ENCODE results near the gene RBPJ. TPM values are rescaled to one million over a fixed set of nuclear protein-coding genes. Genes with fewer than 3 reads are reported as not detected.

RBPJ gene
- total RNA-seq, 1 donor from 2014 or later = 83.5 TPM

GRCh38 chr4:26458157-26458561, 137.3 kb downstream of the RBPJ start:
- DNase-seq (ENCODE audit: low spot score in 2 of 2, unreplicated experiment in 2 of 2) = no peak
- Mint-ChIP-seq H3K4me3 (no peak overlapping the region), H3K9me3 (peaks cover 9% of the 10 kb centered on the region), H3K27me3 (ENCODE audit: low read depth) (peaks cover 3% of the 10 kb centered on the region), H3K27ac (no peak overlapping the region), H3K36me3 (no peaks in the 10 kb centered on the region), H3K4me1 (peaks cover 6% of the 10 kb centered on the region)
- TF ChIP-seq CTCF (IDR thresholded peaks at IDR 0.05; ENCODE audit: unreplicated experiment) = no peak

- peak; percentile 53 for TF ChIP-seq CTCF (IDR thresholded peaks at IDR 0.05; ENCODE audit: unreplicated experiment)
- peaks cover 6% of the 10 kb centered on the region for H3K4me1 Mint-ChIP-seq
- no peak overlapping the region for H3K4me3 Mint-ChIP-seq
- DNase-seq (ENCODE audit: low spot score in 2 of 2, unreplicated experiment in 2 of 2) = no peak
- no peak overlapping the region for H3K27ac Mint-ChIP-seq
- no peaks in the 10 kb centered on the region for H3K36me3 Mint-ChIP-seq
- peaks cover 5% of the 10 kb centered on the region for H3K27me3 Mint-ChIP-seq (ENCODE audit: low read depth)
- peaks cover 3% of the 10 kb centered on the region for H3K9me3 Mint-ChIP-seq
These were observed 138.4 kb downstream of the RBPJ start for GRCh38 chr4:26459054-26459755.

- peaks cover 6% of the 10 kb centered on the region for H3K27me3 Mint-ChIP-seq (ENCODE audit: low read depth)
- H3K4me1 Mint-ChIP-seq = peaks cover 6% of the 10 kb centered on the region
- no peaks in the 10 kb centered on the region for H3K9me3 Mint-ChIP-seq
- DNase-seq (ENCODE audit: low spot score in 2 of 2, unreplicated experiment in 2 of 2) = no peak
- H3K36me3 Mint-ChIP-seq = no peaks in the 10 kb centered on the region
- no peak overlapping the region for H3K4me3 Mint-ChIP-seq
- TF ChIP-seq CTCF (IDR thresholded peaks at IDR 0.05; ENCODE audit: unreplicated experiment) = no peak
- no peak overlapping the region for H3K27ac Mint-ChIP-seq
These were observed 139.1 kb downstream of the RBPJ start for GRCh38 chr4:26459756-26460530.

- no peak for DNase-seq (ENCODE audit: low spot score in 2 of 2, unreplicated experiment in 2 of 2)
- H3K4me3 Mint-ChIP-seq = no peak overlapping the region
- peaks cover 16% of the 10 kb centered on the region for H3K27me3 Mint-ChIP-seq (ENCODE audit: low read depth)
These were observed 142.1 kb downstream of the RBPJ start for GRCh38 chr4:26462874-26463273.

GRCh38 chr4:26463386-26463785, 142.6 kb downstream of the RBPJ start:
- no peaks in the 10 kb centered on the region for H3K9me3 Mint-ChIP-seq
- peaks cover 19% of the 10 kb centered on the region for H3K27me3 Mint-ChIP-seq (ENCODE audit: low read depth)
- no peak overlapping the region for H3K27ac Mint-ChIP-seq

More at GRCh38 chr4:26462874-26463273, 142.1 kb downstream of the RBPJ start:
- H3K9me3 Mint-ChIP-seq = no peaks in the 10 kb centered on the region
- no peak overlapping the region for H3K27ac Mint-ChIP-seq
- peaks cover 6% of the 10 kb centered on the region for H3K4me1 Mint-ChIP-seq
- no peak for TF ChIP-seq CTCF (IDR thresholded peaks at IDR 0.05; ENCODE audit: unreplicated experiment)
- H3K36me3 Mint-ChIP-seq = no peaks in the 10 kb centered on the region

More at GRCh38 chr4:26463386-26463785, 142.6 kb downstream of the RBPJ start:
- Mint-ChIP-seq H3K36me3 (no peaks in the 10 kb centered on the region), H3K4me1 (peaks cover 6% of the 10 kb centered on the region), H3K4me3 (no peak overlapping the region)
- TF ChIP-seq CTCF (IDR thresholded peaks at IDR 0.05; ENCODE audit: unreplicated experiment) = no peak
- DNase-seq (ENCODE audit: low spot score in 2 of 2, unreplicated experiment in 2 of 2) = no peak

Data from mesothelial cell of epicardium (in vitro differentiated cells).